T-helper 2 cell (primary cell): ENCODE data around the gene EPS8L1.
A peak's percentile ranks its signal among the peaks of the same experiment; 100 is the strongest.

Experiments used
- DNase-seq, 5 experiments: peaks; one replicate each; pipeline versions ENCODE4 v3.0.0 to v3.0.0-alpha.2; 2012 to 2022

Gene EPS8L1

GRCh38 chr19:55080968-55081769 lies 5.5 kb downstream of the EPS8L1 start:
- DNase-seq: peak; percentile 81 to 93 (median 85)

GRCh38 chr19:55081770-55082019 lies 6.0 kb downstream of the EPS8L1 start:
- DNase-seq: no peak

- peak in 4 of 5 experiments; percentile 27 to 69 (median 38) for DNase-seq
These were observed 6.6 kb downstream of the EPS8L1 start for GRCh38 chr19:55082020-55082851.

GRCh38 chr19:55083004-55083850 lies 7.6 kb downstream of the EPS8L1 start:
- no peak for DNase-seq

GRCh38 chr19:55084416-55084815 lies 8.7 kb downstream of the EPS8L1 start:
- DNase-seq: no peak

- no peak for DNase-seq
These were observed 10.4 kb downstream of the EPS8L1 start for GRCh38 chr19:55085923-55086715.

- DNase-seq: peak in 4 of 5 experiments; percentile 14 to 55 (median 34)
These were observed 11.3 kb downstream of the EPS8L1 start for GRCh38 chr19:55086730-55087541.

GRCh38 chr19:55087542-55087901 lies 11.9 kb downstream of the EPS8L1 start:
- no peak for DNase-seq

GRCh38 chr19:55088021-55088451 lies 12.4 kb downstream of the EPS8L1 start:
- DNase-seq: no peak

GRCh38 chr19:55088543-55089341 lies 13.1 kb downstream of the EPS8L1 start:
- peak; percentile 49 to 72 (median 65) for DNase-seq

- no peak for DNase-seq
These were observed 13.8 kb downstream of the EPS8L1 start for GRCh38 chr19:55089342-55089944.

GRCh38 chr19:55090564-55090963 lies 14.9 kb downstream of the EPS8L1 start:
- no peak for DNase-seq

- DNase-seq: no peak
These were observed 15.6 kb downstream of the EPS8L1 start for GRCh38 chr19:55091126-55091910.

GRCh38 chr19:55091955-55092354 lies 16.3 kb downstream of the EPS8L1 start:
- DNase-seq: no peak

- DNase-seq: no peak
These were observed 17.0 kb downstream of the EPS8L1 start for GRCh38 chr19:55092423-55093318.

- no peak for DNase-seq
These were observed 19.0 kb downstream of the EPS8L1 start for GRCh38 chr19:55094456-55095259.
